Ramos (cell line): ENCODE measurements around the gene GYG1.

Experiments used
- in situ Hi-C: fragments of 300-500 bp; cut with MboI; formaldehyde crosslinking; loops from one replicate; pipeline ENCODE4 v1.14.3; 2022; ENCODE audit warnings: low sequenced_read_pairs; ENCODE audit not compliant: unreplicated experiment

Gene GYG1

GRCh38 chr3:148991219-148992026 lies at the start of gene GYG1:
Gene GYG1 (plus strand): TSS chr3:148991540. CDS start chr3:148991641, 101 bp downstream.
- in situ Hi-C loops, result no loop called here

- in situ Hi-C loops, result no loop called here
These were observed 47.7 kb upstream of the GYG1 start for GRCh38 chr3:148943506-148944205.

- in situ Hi-C loops, result loop anchor here (5.0 kb wide), 1 partner anchor 83 kb away; no protein-coding TSS in a partner anchor
These were observed 46.2 kb upstream of the GYG1 start for GRCh38 chr3:148945116-148945515.

- in situ Hi-C loops, result loop anchor here (5.0 kb wide), 1 partner anchor 87 kb away; no protein-coding TSS in a partner anchor
These were observed 42.3 kb upstream of the GYG1 start for GRCh38 chr3:148948913-148949657.

- in situ Hi-C loops, result loop anchor here (10.0 kb wide), 2 partner anchors 164 to 534 kb away; no protein-coding TSS in a partner anchor
These were observed 40.5 kb upstream of the GYG1 start for GRCh38 chr3:148950806-148951205.

- in situ Hi-C loops, result loop anchor here (10.0 kb wide), 2 partner anchors 163 to 533 kb away; no protein-coding TSS in a partner anchor
These were observed 39.6 kb upstream of the GYG1 start for GRCh38 chr3:148951599-148952361.

GRCh38 chr3:148953094-148953493 lies 38.2 kb upstream of the GYG1 start:
- in situ Hi-C loops, result loop anchor here (10.0 kb wide), 2 partner anchors 162 to 532 kb away; no protein-coding TSS in a partner anchor

- in situ Hi-C loops, result loop anchor here (5.0 to 10.0 kb wide), 3 partner anchors 160 to 530 kb away; no protein-coding TSS in a partner anchor
These were observed 36.4 kb upstream of the GYG1 start for GRCh38 chr3:148954981-148955380.

- in situ Hi-C loops, result loop anchor here (5.0 to 10.0 kb wide), 3 partner anchors 159 to 529 kb away; no protein-coding TSS in a partner anchor
These were observed 35.6 kb upstream of the GYG1 start for GRCh38 chr3:148955544-148956346.

- in situ Hi-C loops, result loop anchor here (5.0 to 10.0 kb wide), 3 partner anchors 157 to 527 kb away; no protein-coding TSS in a partner anchor
These were observed 33.8 kb upstream of the GYG1 start for GRCh38 chr3:148957586-148957985.

GRCh38 chr3:148958696-148959095 lies 32.6 kb upstream of the GYG1 start:
- in situ Hi-C loops, result loop anchor here (5.0 to 10.0 kb wide), 3 partner anchors 156 to 526 kb away; no protein-coding TSS in a partner anchor

- in situ Hi-C loops, result no loop called here
These were observed 28.8 kb upstream of the GYG1 start for GRCh38 chr3:148962513-148962912.

GRCh38 chr3:148964809-148965208 lies 26.5 kb upstream of the GYG1 start:
- in situ Hi-C loops, result no loop called here

- in situ Hi-C loops, result no loop called here
These were observed 23.0 kb upstream of the GYG1 start for GRCh38 chr3:148968321-148968720.

GRCh38 chr3:148970271-148970670 lies 21.1 kb upstream of the GYG1 start:
- in situ Hi-C loops, result no loop called here

- in situ Hi-C loops, result no loop called here
These were observed 19.8 kb upstream of the GYG1 start for GRCh38 chr3:148971401-148972163.

GRCh38 chr3:148974726-148975125 lies 16.6 kb upstream of the GYG1 start:
- in situ Hi-C loops, result no loop called here

- in situ Hi-C loops, result no loop called here
These were observed 16.1 kb upstream of the GYG1 start for GRCh38 chr3:148975248-148975647.
